Endodermal cell (in vitro differentiated cells): ENCODE results near the gene SCLY. TPM values are rescaled to one million over a fixed set of nuclear protein-coding genes. Genes with fewer than 3 reads are reported as not detected.

ENCODE experiments used
- DNase-seq: peaks from one replicate; pipeline ENCODE4 v3.0.0-alpha.2; 2017
- H3K27ac ChIP-seq: 2 replicates; pipeline ENCODE4 v1.5.1; 2013; ENCODE audit warnings: mild to moderate bottlenecking, low read depth, low read length, moderate library complexity
- H3K27me3 ChIP-seq: 2 replicates; pipeline ENCODE4 v1.6.1; 2013; ENCODE audit warnings: mild to moderate bottlenecking, low read length, moderate library complexity; ENCODE audit not compliant: insufficient read depth, control insufficient read depth, poor library complexity, severe bottlenecking
- H3K36me3 ChIP-seq: 2 replicates; pipeline ENCODE4 v1.7.0; 2013; ENCODE audit warnings: mild to moderate bottlenecking, low read length, moderate library complexity; ENCODE audit not compliant: control insufficient read depth, insufficient read depth
- H3K4me1 ChIP-seq: one replicate; pipeline ENCODE4 v1.7.0; 2013; ENCODE audit warnings: low read length; ENCODE audit not compliant: control insufficient read depth, insufficient read depth
- H3K4me3 ChIP-seq: 2 replicates; pipeline ENCODE4 v1.5.1; 2013; ENCODE audit warnings: mild to moderate bottlenecking, low read length, moderate library complexity
- H3K9ac ChIP-seq: 2 replicates; pipeline ENCODE4 v1.6.1; 2013; ENCODE audit warnings: mild to moderate bottlenecking, low read length, moderate library complexity; ENCODE audit not compliant: poor library complexity, severe bottlenecking; ENCODE audit errors: extremely low read depth
- H3K9me3 ChIP-seq: 2 replicates; pipeline ENCODE4 v1.6.1; 2013; ENCODE audit warnings: mild to moderate bottlenecking, low read length, moderate library complexity; ENCODE audit not compliant: control insufficient read depth
- H3K27ac Mint-ChIP-seq: 2 replicates; pipeline ENCODE4 v1.8.0; 2020; ENCODE audit warnings: mixed read lengths
- H3K27me3 Mint-ChIP-seq: 2 replicates; pipeline ENCODE4 v1.8.0; 2021; ENCODE audit warnings: mild to moderate bottlenecking, mixed read lengths; ENCODE audit not compliant: insufficient read depth
- H3K36me3 Mint-ChIP-seq: 2 replicates; pipeline ENCODE4 v1.8.0; 2020; ENCODE audit warnings: low read depth, mixed read lengths
- H3K4me1 Mint-ChIP-seq: 2 replicates; pipeline ENCODE4 v1.8.0; 2020; ENCODE audit warnings: mixed read lengths
- H3K4me3 Mint-ChIP-seq: 2 replicates; pipeline ENCODE4 v1.8.0; 2020; ENCODE audit warnings: mild to moderate bottlenecking, moderate library complexity, mixed read lengths
- H3K9me3 Mint-ChIP-seq: 2 replicates; pipeline ENCODE4 v1.8.0; 2020; ENCODE audit warnings: mild to moderate bottlenecking, mixed read lengths
- WGBS, 2 experiments: methylation state at CpG; one replicate each; pipeline versions ENCODE4 v1.1.5 to v1.1.7; 2013; ENCODE audit warnings: missing lambda C conversion rate in 2 of 2, mixed read lengths in 1 of 2; ENCODE audit not compliant: insufficient coverage in 1 of 2, insufficient read length in 1 of 2; 5-methylcytosine and 5-hydroxymethylcytosine counted together
- total RNA-seq, 2 donors: library from RNA; stranded (reverse); fragmentation: NEBNext Ultra II Directional in 1 of 2; extraction: Animal tissue kit (Norgen Biotek cat#: 25700) in 1 of 2; gene quantifications; 2 replicates in 1 of 2; 3 replicates in 1 of 2; pipeline ENCODE4 v1.2.1, GENCODE V29; 2021
- TF ChIP-seq, protein P1 (sequence below): fragments of 200-600 bp; sonication (generic); conservative IDR thresholded peaks from 2 replicates; pipeline ENCODE4 v1.5.0; 2021; ENCODE audit warnings: antibody characterized with exemption, mild to moderate bottlenecking

SCLY gene
- total RNA-seq, 2 donors from 2014 or later, result 39.0 to 45.0 TPM

- 93 to 94% methylated on average over 3 to 10 of the region's 10 CpGs for WGBS, 2 experiments
These were observed 80.9 kb downstream of the SCLY start for GRCh38 chr2:238141541-238142318.

GRCh38 chr2:238142382-238143205 is 81.8 kb downstream of the SCLY start:
- no peaks in the 10 kb centered on the region for H3K36me3 ChIP-seq
- H3K9ac ChIP-seq, result no peak overlapping the region
- H3K27ac ChIP-seq, result no peak overlapping the region
- Mint-ChIP-seq H3K4me1 (no peaks in the 10 kb centered on the region), H3K27ac (no peak overlapping the region), H3K36me3 (no peaks in the 10 kb centered on the region), H3K4me3 (no peak overlapping the region), H3K9me3 (no peaks in the 10 kb centered on the region), H3K27me3 (no peaks in the 10 kb centered on the region)
- H3K4me1 ChIP-seq, result no peaks in the 10 kb centered on the region
- DNase-seq, result no peak
- no peaks in the 10 kb centered on the region for H3K9me3 ChIP-seq
- H3K27me3 ChIP-seq, result no peaks in the 10 kb centered on the region
- TF ChIP-seq, protein P1, sequence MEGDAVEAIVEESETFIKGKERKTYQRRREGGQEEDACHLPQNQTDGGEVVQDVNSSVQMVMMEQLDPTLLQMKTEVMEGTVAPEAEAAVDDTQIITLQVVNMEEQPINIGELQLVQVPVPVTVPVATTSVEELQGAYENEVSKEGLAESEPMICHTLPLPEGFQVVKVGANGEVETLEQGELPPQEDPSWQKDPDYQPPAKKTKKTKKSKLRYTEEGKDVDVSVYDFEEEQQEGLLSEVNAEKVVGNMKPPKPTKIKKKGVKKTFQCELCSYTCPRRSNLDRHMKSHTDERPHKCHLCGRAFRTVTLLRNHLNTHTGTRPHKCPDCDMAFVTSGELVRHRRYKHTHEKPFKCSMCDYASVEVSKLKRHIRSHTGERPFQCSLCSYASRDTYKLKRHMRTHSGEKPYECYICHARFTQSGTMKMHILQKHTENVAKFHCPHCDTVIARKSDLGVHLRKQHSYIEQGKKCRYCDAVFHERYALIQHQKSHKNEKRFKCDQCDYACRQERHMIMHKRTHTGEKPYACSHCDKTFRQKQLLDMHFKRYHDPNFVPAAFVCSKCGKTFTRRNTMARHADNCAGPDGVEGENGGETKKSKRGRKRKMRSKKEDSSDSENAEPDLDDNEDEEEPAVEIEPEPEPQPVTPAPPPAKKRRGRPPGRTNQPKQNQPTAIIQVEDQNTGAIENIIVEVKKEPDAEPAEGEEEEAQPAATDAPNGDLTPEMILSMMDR, result no peak
- 89 to 90% methylated on average over 16 to 30 of the region's 30 CpGs for WGBS, 2 experiments
- H3K4me3 ChIP-seq, result no peak overlapping the region

More at GRCh38 chr2:238141541-238142318, 80.9 kb downstream of the SCLY start:
- Histone ChIP-seq H3K4me1 (no peaks in the 10 kb centered on the region), H3K9ac (no peak overlapping the region), H3K9me3 (no peaks in the 10 kb centered on the region), H3K27ac (no peak overlapping the region), H3K4me3 (no peak overlapping the region), H3K36me3 (no peaks in the 10 kb centered on the region), H3K27me3 (no peaks in the 10 kb centered on the region)
- Mint-ChIP-seq H3K4me1 (no peaks in the 10 kb centered on the region), H3K27ac (no peak overlapping the region), H3K4me3 (no peak overlapping the region), H3K27me3 (no peaks in the 10 kb centered on the region), H3K36me3 (no peaks in the 10 kb centered on the region), H3K9me3 (no peaks in the 10 kb centered on the region)
- TF ChIP-seq, protein P1, result no peak
- no peak for DNase-seq

- Histone ChIP-seq H3K36me3 (no peaks in the 10 kb centered on the region), H3K4me3 (no peak overlapping the region), H3K9me3 (no peaks in the 10 kb centered on the region), H3K9ac (no peak overlapping the region), H3K27ac (no peak overlapping the region), H3K4me1 (no peaks in the 10 kb centered on the region), H3K27me3 (no peaks in the 10 kb centered on the region)
- 89 to 96% methylated on average over 11 to 20 of the region's 20 CpGs for WGBS, 2 experiments
- H3K4me3 Mint-ChIP-seq, result no peak overlapping the region
- no peaks in the 10 kb centered on the region for H3K27me3 Mint-ChIP-seq
- TF ChIP-seq, protein P1, result no peak
- H3K4me1 Mint-ChIP-seq, result no peaks in the 10 kb centered on the region
- no peaks in the 10 kb centered on the region for H3K36me3 Mint-ChIP-seq
- H3K9me3 Mint-ChIP-seq, result no peaks in the 10 kb centered on the region
- no peak for DNase-seq
- H3K27ac Mint-ChIP-seq, result no peak overlapping the region
These were observed 82.6 kb downstream of the SCLY start for GRCh38 chr2:238143239-238143951.
